GM18870 (cell line): ENCODE measurements around the gene SLC24A1.

Experiments used
- ATAC-seq: cut with Tn5 transposase; IDR thresholded peaks from one replicate; pipeline ENCODE4 v1.9.1; 2021; ENCODE audit warnings: moderate library complexity; ENCODE audit not compliant: unreplicated experiment

SLC24A1 gene

GRCh38 chr15:65651831-65652749 lies 30.4 kb downstream of the SLC24A1 start:
- no peak for ATAC-seq

- no peak for ATAC-seq
Observed at GRCh38 chr15:65653341-65653740, 31.6 kb downstream of the SLC24A1 start.

DNA sequence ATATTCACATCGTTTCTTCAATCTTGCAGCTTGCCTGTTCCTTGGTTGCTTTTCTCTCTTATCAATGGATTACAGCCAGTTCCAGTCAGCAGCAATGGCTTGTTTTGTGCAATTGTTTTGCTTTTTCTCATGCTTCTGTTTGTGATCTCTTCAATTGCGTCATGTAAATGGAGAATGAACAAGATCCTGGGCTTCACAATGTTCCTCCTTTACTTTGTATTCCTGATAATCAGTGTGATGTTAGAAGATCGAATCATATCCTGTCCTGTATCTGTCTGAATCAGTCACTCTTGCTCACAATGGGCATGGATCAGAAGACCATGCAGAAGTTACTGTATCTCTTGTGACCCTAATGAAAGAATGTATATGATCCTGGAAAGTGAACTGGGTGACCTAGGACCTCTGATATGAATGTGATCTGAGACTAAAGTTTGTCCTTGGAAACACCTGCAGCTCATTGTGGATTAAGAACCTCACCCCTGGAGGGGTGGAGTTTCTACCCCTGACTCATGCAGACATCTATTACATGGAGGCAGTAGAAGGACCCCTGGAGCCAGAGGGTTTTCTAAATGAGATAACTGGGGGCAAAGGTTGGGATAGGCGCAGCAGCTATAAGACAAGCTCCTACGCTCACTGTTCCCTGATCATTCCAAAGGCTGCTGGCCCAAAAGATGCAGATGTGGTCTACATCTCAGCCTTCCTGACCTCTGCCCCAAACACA lies 32.2 kb downstream of the SLC24A1 start:
- no peak for ATAC-seq

- no peak for ATAC-seq
Observed at GRCh38 chr15:65655026-65655425, 33.3 kb downstream of the SLC24A1 start.

GRCh38 chr15:65655457-65655856 lies 33.7 kb downstream of the SLC24A1 start:
- no peak for ATAC-seq

DNA sequence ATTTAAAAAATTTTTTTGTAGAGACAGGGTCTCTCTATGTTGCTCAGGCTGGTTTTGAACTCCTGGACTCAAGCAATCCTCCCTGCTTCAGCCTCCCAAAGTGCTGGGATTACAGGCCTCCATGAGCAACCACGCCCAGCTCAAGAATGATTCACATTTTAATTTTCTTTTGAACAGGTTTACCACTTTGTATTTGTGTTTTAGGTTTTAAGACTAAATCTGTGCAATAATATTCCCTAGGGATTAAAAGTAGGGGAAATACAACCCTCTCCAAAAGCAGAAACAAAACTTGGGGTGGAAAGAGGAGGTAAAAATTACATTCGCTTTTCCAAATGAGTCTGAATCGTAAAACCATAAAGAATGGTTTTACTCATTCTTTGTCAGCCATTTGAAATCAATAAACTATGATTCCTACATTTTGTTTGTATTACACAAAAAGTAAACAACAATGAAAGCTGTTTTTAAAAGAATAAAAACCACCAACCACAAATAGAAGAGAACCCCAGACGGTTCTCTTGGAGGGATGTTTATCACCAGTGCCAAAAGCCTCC lies 37.8 kb downstream of the SLC24A1 start:
- no peak for ATAC-seq

GRCh38 chr15:65660927-65661326 lies 39.2 kb downstream of the SLC24A1 start:
- ATAC-seq, result no peak

DNA sequence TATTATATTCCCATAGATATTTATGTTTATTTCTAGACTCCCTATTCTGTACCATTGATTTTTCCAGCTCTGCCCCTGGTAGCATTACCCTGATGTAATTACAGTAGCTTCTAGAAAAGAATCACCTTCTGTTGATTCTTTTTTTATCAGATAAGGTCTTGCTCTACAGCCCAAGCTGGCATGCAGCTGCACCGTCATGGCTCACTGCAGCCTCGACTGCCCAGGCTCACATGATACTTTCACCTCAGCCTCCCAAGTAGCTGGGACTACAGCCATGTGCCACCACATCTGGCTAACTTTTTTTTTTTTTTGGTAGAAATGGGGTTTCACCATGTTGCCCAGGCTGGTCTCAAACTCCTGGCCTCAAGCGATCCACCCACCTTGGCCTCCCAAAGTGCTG lies 41.8 kb downstream of the SLC24A1 start:
- no peak for ATAC-seq

DNA sequence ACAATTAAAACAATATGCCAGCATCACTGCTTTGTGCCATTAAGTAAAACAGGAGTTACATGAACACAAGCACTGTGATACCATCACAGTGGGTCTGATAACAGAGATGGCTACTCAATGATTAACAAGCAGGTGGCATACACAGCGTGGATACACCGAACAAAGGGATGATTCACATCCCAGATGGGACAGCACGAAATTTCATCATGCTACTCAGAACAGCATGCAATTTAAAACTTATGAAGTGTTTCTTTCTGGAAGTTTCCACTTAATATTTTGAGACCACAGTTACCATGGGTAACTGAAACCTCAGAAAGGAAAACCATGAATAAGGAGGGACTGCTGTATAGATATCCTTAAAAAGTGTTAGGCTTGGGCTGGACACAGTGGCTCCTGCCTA lies 44.5 kb downstream of the SLC24A1 start:
- no peak for ATAC-seq

DNA sequence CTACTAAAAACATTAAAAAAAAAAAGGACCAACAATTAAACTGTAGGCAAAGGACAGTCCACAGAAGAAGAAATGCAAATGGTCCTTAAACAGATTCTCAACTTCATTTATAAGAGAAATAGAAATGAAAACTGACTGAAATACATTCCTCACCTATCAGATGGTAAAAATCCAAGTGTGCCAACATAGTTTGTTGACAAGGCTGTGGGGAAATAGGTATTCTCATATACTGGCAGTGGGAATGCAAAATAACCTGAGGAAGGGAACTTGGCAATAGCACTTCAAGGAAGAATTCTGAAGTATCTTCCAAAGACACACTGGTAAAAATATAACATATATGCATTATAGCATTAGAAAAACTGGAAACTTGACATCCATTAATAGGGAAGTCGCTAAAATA lies 53.8 kb downstream of the SLC24A1 start:
- no peak for ATAC-seq

- no peak for ATAC-seq
Observed at GRCh38 chr15:65676123-65676522, 54.4 kb downstream of the SLC24A1 start.

GRCh38 chr15:65680544-65680943 lies 58.8 kb downstream of the SLC24A1 start:
- ATAC-seq, result no peak

DNA sequence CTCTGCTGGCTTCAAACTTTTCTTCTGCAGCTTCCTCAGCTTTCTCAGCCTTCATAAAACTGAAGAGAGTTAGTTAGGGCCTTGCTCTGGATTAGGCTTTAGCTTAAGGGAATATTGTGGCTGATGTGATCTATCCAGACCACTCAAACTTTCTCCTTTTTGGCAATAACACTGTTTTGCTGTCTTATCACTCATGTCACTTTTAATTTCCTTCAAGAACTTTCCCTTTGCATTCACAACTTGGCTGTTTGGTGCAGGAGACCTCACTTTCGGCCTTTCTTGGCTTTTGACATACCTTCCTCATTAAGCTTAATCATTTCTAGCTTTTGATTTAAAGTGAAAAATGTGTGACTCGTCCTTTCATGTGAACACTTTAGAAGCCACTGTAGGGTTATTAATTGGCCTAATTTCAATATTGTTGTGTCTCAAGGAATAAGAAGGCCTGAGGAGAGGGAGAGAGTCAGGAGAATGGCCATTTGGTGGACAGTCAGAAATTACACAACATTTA lies 60.7 kb downstream of the SLC24A1 start:
- no peak for ATAC-seq

DNA sequence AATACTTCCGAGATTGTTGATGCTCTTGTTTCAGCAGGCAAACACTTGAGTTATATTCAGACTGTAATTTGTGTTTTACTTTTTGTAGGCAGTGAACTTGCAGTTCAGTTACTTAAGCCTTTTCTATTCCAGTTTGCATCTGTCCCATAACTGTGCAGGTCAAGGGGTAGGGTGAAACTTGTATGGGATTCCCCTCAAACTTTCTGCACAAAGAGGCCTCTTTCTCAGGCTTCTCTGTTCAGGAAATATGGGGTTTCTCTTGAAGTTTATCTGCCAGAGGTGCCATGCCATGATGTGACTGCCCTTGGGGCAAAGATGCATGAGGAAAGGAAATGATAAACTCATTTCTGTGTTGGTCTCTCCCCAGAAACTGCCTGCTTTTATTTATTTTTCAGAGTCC lies 66.7 kb downstream of the SLC24A1 start:
- no peak for ATAC-seq

DNA sequence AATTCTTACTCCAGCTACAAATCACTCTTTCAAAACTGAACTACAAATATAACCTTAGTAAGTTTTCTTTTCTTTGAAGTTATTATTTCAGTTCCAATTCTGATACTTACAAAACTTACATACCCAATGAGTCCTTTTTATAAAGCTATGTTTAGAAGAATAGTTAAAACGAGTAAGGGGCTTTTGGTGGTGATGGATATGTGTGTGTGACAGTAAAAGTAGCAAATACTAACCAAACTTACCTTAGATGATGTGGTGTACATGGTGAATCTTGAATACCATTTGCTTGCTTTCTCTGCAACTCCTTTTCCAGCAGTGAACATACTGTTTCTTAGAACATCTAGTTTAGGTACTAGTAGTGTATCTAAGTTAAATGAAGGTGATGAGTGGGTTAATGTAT lies 68.4 kb downstream of the SLC24A1 start:
- ATAC-seq, result no peak

DNA sequence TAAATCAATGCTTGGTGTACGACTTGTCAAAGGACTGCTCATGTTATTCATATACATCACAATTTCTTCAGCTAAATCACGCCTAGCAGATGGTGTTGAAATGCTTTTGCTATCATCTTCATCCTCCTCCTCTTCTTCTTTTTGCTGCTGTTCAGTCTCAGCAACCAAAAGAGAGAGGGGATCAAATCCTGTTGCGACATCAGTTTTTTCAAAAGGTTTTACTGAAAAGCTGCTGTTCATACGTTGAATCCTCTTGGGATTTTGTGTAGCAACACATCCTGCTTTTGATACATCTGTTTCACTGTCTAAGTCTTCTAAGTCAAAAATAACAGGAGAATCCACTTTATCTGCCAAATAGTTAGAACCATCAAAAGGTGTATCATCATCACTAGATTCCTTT lies 69.0 kb downstream of the SLC24A1 start:
- no peak for ATAC-seq

- no peak for ATAC-seq
Observed at GRCh38 chr15:65695081-65695480, 73.3 kb downstream of the SLC24A1 start.
